HepG2 (cell line): ENCODE data around the gene APOM. TPM values are rescaled to one million over a fixed set of nuclear protein-coding genes. Genes with fewer than 3 reads are reported as not detected.

Experiments
- ELF4 ChIP-seq: sonication (generic); formaldehyde crosslinking; IDR thresholded peaks from 2 replicates; pipeline ENCODE4 v1.5.0; 2020; ENCODE audit warnings: missing genetic modification reagents, mild to moderate bottlenecking, moderate library complexity, borderline replicate concordance
- HDAC2 ChIP-seq: sonication (generic); formaldehyde crosslinking; IDR thresholded peaks from 2 replicates; pipeline ENCODE4 v1.4.0; 2020; ENCODE audit warnings: missing genetic modification reagents
- HHEX ChIP-seq: IDR thresholded peaks from 2 replicates; pipeline ENCODE4 v1.6.1; 2016; ENCODE audit warnings: control low read depth
- HNRNPK ChIP-seq: fragments of 200-400 bp; formaldehyde crosslinking; IDR thresholded peaks from 2 replicates; pipeline ENCODE4 v1.6.1; 2018; ENCODE audit warnings: low read length, low read depth, moderate library complexity, mild to moderate bottlenecking; ENCODE audit not compliant: poor library complexity, severe bottlenecking
- JUNB ChIP-seq: sonication (generic); formaldehyde crosslinking; IDR thresholded peaks from 2 replicates; pipeline ENCODE4 v1.8.0; 2022; ENCODE audit warnings: missing genetic modification reagents, mild to moderate bottlenecking, borderline replicate concordance
- KDM2A ChIP-seq: sonication (generic); formaldehyde crosslinking; IDR thresholded peaks from 2 replicates; pipeline ENCODE4 v1.4.0; 2020; ENCODE audit warnings: low read depth, missing genetic modification reagents, borderline replicate concordance
- MAZ ChIP-seq, 2 experiments: sonication (generic) in 1 of 2; formaldehyde crosslinking in 1 of 2; IDR thresholded peaks; 2 replicates each; pipeline versions ENCODE4 v1.5.0 to v1.6.1; 2012 to 2020; ENCODE audit warnings: low read depth in 2 of 2, mild to moderate bottlenecking in 2 of 2, borderline replicate concordance in 1 of 2, improper control_type of control experiment in 1 of 2, low read length in 1 of 2, missing genetic modification reagents in 1 of 2, moderate library complexity in 1 of 2
- MTERF4 ChIP-seq: sonication (generic); formaldehyde crosslinking; IDR thresholded peaks from 2 replicates; pipeline ENCODE4 v1.8.0; 2023; ENCODE audit warnings: mild to moderate bottlenecking, missing genetic modification reagents
- PHB2 ChIP-seq: fragments of 450-650 bp; IDR thresholded peaks from 2 replicates; pipeline ENCODE4 v1.6.1; 2018; ENCODE audit not compliant: partially characterized antibody
- RBM39 ChIP-seq: fragments of 200-400 bp; formaldehyde crosslinking; IDR thresholded peaks from one replicate; pipeline ENCODE4 v1.6.1; 2018; ENCODE audit warnings: antibody characterized with exemption, mild to moderate bottlenecking, low read depth, low read length; ENCODE audit not compliant: poor library complexity, severe bottlenecking
- SALL2 ChIP-seq: sonication (generic); formaldehyde crosslinking; IDR thresholded peaks from 2 replicates; pipeline ENCODE4 v1.8.1; 2023; ENCODE audit warnings: mild to moderate bottlenecking, missing genetic modification reagents, inconsistent platforms
- TBX3 ChIP-seq: fragments of 450-650 bp; IDR thresholded peaks from 2 replicates; pipeline ENCODE4 v1.6.1; 2017; ENCODE audit warnings: antibody characterized with exemption, mild to moderate bottlenecking, inconsistent platforms, borderline replicate concordance
- ZBTB1 ChIP-seq: sonication (generic); formaldehyde crosslinking; IDR thresholded peaks from 2 replicates; pipeline ENCODE4 v1.4.0; 2020; ENCODE audit warnings: missing genetic modification reagents, borderline replicate concordance
- ZFP82 ChIP-seq: sonication (generic); formaldehyde crosslinking; IDR thresholded peaks from 2 replicates; pipeline ENCODE4 v1.5.1; 2020; ENCODE audit warnings: mild to moderate bottlenecking, missing genetic modification reagents, borderline replicate concordance
- ZMAT3 ChIP-seq: sonication (generic); formaldehyde crosslinking; conservative IDR thresholded peaks from 2 replicates; pipeline ENCODE4 v1.7.0; 2021; ENCODE audit warnings: missing genetic modification reagents
- ZNF230 ChIP-seq: sonication (generic); formaldehyde crosslinking; IDR thresholded peaks from 2 replicates; pipeline ENCODE4 v1.4.0; 2020; ENCODE audit warnings: mild to moderate bottlenecking, missing genetic modification reagents
- ZNF562 ChIP-seq: sonication (generic); formaldehyde crosslinking; IDR thresholded peaks from 2 replicates; pipeline ENCODE4 v1.8.0; 2022; ENCODE audit warnings: missing genetic modification reagents, borderline replicate concordance
- ZNF570 ChIP-seq: sonication (generic); formaldehyde crosslinking; IDR thresholded peaks from 2 replicates; pipeline ENCODE4 v1.4.0; 2020; ENCODE audit warnings: mild to moderate bottlenecking, missing genetic modification reagents, borderline replicate concordance
- ZZZ3 ChIP-seq: sonication (generic); formaldehyde crosslinking; IDR thresholded peaks from 2 replicates; pipeline ENCODE4 v1.4.0; 2020; ENCODE audit warnings: missing genetic modification reagents, mild to moderate bottlenecking, borderline replicate concordance
- polyA plus RNA-seq, 8 experiments: library from polyadenylated mRNA; depleted of rRNA in 3 of 8; stranded (reverse) in 7 of 8; unstranded in 1 of 8; fragments of >200 nt; fragmentation: Illumina TruSeq in 4 of 8; extraction: Trizol in 4 of 8; gene quantifications; 2 replicates each; pipeline versions ENCODE4 v1.2.1 to v1.2.3, GENCODE V29; 2011 to 2016; ENCODE audit warnings: low read depth in 4 of 8, missing spikeins in 1 of 8, mixed read lengths in 1 of 8; ENCODE audit not compliant: insufficient read depth in 1 of 8
- total RNA-seq, 5 experiments: library from RNA; depleted of rRNA; stranded (reverse); fragments of >200 nt; fragmentation: Illumina TruSeq; extraction: Trizol; gene quantifications; 2 replicates each; pipeline ENCODE4 v1.2.3, GENCODE V29; 2016; ENCODE audit warnings: low read depth in 1 of 5
- TF ChIP-seq, protein P1 (sequence below): IDR thresholded peaks from 2 replicates; pipeline ENCODE4 v1.6.1; 2012; ENCODE audit warnings: low read length, improper control_type of control experiment
- TF ChIP-seq, protein P2 (sequence below): IDR thresholded peaks from 2 replicates; pipeline ENCODE4 v1.6.1; 2012; ENCODE audit warnings: low read depth, low read length, improper control_type of control experiment
- TF ChIP-seq, protein P3 (sequence below): sonication (generic); formaldehyde crosslinking; IDR thresholded peaks from 2 replicates; pipeline ENCODE4 v1.8.0; 2022; ENCODE audit warnings: missing genetic modification reagents, low read depth, mild to moderate bottlenecking, borderline replicate concordance

APOM gene
- total and polyA plus RNA-seq, 2 of the 13 experiments (the other 11 are each of a cell fraction or from before 2014, with no cell fraction given) = 98.2 to 1,140 TPM

- TF ChIP-seq ZBTB1 (CRISPR knock-in tag) (no peak; the same call in 1 of the 2 replicates), MAZ (IDR thresholded peaks at IDR 0.05; ENCODE audit: borderline replicate concordance, low read depth, low read length) (peak; percentile 99), MAZ (CRISPR knock-in tag; IDR thresholded peaks at IDR 0.05; ENCODE audit: low read depth) (peak; percentile 68), ZNF562 (CRISPR knock-in tag) (no peak), HHEX (no peak), JUNB (CRISPR knock-in tag) (no peak), ZNF570 (CRISPR knock-in tag) (no peak), ZFP82 (CRISPR knock-in tag) (peak; percentile 56; the same call in 1 of the 2 replicates), HNRNPK (peak; percentile 85), MTERF4 (CRISPR knock-in tag) (no peak), RBM39 (peak; percentile 44), ZZZ3 (CRISPR knock-in tag) (no peak), SALL2 (CRISPR knock-in tag) (no peak; the same call in 1 of the 2 replicates), TBX3 (peak; percentile 56; the same call in 1 of the 2 replicates), KDM2A (peak; percentile 77; the same call in 1 of the 2 replicates), ZNF230 (CRISPR knock-in tag) (peak; percentile 60; the same call in 1 of the 2 replicates), PHB2 (no peak), ZMAT3 (CRISPR knock-in tag) (peak; percentile 77), ELF4 (CRISPR knock-in tag) (0 out of 2 replicates have a peak, but pooled peaks have one; percentile 50), HDAC2 (CRISPR knock-in tag) (peak; percentile 30; the same call in 1 of the 2 replicates)
- TF ChIP-seq, protein P1, sequence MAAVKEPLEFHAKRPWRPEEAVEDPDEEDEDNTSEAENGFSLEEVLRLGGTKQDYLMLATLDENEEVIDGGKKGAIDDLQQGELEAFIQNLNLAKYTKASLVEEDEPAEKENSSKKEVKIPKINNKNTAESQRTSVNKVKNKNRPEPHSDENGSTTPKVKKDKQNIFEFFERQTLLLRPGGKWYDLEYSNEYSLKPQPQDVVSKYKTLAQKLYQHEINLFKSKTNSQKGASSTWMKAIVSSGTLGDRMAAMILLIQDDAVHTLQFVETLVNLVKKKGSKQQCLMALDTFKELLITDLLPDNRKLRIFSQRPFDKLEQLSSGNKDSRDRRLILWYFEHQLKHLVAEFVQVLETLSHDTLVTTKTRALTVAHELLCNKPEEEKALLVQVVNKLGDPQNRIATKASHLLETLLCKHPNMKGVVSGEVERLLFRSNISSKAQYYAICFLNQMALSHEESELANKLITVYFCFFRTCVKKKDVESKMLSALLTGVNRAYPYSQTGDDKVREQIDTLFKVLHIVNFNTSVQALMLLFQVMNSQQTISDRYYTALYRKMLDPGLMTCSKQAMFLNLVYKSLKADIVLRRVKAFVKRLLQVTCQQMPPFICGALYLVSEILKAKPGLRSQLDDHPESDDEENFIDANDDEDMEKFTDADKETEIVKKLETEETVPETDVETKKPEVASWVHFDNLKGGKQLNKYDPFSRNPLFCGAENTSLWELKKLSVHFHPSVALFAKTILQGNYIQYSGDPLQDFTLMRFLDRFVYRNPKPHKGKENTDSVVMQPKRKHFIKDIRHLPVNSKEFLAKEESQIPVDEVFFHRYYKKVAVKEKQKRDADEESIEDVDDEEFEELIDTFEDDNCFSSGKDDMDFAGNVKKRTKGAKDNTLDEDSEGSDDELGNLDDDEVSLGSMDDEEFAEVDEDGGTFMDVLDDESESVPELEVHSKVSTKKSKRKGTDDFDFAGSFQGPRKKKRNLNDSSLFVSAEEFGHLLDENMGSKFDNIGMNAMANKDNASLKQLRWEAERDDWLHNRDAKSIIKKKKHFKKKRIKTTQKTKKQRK = no peak
- TF ChIP-seq, protein P2, sequence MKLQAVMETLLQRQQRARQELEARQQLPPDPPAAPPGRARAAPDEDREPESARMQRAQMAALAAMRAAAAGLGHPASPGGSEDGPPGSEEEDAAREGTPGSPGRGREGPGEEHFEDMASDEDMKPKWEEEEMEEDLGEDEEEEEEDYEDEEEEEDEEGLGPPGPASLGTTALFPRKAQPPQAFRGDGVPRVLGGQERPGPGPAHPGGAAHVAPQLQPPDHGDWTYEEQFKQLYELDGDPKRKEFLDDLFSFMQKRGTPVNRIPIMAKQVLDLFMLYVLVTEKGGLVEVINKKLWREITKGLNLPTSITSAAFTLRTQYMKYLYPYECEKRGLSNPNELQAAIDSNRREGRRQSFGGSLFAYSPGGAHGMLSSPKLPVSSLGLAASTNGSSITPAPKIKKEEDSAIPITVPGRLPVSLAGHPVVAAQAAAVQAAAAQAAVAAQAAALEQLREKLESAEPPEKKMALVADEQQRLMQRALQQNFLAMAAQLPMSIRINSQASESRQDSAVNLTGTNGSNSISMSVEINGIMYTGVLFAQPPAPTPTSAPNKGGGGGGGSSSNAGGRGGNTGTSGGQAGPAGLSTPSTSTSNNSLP = no peak
- TF ChIP-seq, protein P3, sequence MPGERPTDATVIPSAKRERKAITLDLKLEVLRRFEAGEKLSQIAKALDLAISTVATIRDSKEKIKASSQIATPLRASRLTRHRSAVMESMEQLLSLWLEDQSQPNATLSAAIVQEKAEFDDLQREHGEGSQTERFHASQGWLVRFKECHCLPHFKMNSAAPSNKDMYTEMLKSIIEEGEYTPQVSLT (CRISPR knock-in tag) = peak; percentile 86; the same call in 1 of the 2 replicates
Measured at GRCh38 chr6:31620586-31621319, 34.9 kb upstream of the APOM start, which contains the start of gene PRRC2A (continued).
